ENCODE data around the gene ZNF275.

GRCh38 chrX:153374426-153374825 lies 40.5 kb downstream of the ZNF275 start:
- TF ChIP-seq GATA2 (IDR thresholded peaks at IDR 0.05; ENCODE audit: low read depth, low read length): no peak
- TF ChIP-seq GATA3 (IDR thresholded peaks at IDR 0.05; ENCODE audit: low read depth, low read length): no peak

All from SH-SY5Y (cell line).